D721Med (cell line): ENCODE results near the gene EVI5L.
"Not testable (repeated sequence)": the region's sequence is repeated elsewhere in the genome, so short reads cannot be mapped to it uniquely, and the experiment has no call there.

Experiments
- DNase-seq: peaks from one replicate; pipeline ENCODE4 v3.0.0; 2011; ENCODE audit warnings: low spot score; ENCODE audit not compliant: insufficient read length
- FAIRE-seq: peaks from 2 replicates; lab custom pipeline; 2011; peaks lifted over from hg19 to GRCh38; lab: Jason Lieb, UNC
- TF ChIP-seq, protein P1 (sequence below): IDR thresholded peaks from 2 replicates; pipeline ENCODE4 v1.5.1; 2012; ENCODE audit warnings: mild to moderate bottlenecking, control low read depth; ENCODE audit not compliant: insufficient read depth; ENCODE audit errors: missing control alignments

The EVI5L gene

DNA sequence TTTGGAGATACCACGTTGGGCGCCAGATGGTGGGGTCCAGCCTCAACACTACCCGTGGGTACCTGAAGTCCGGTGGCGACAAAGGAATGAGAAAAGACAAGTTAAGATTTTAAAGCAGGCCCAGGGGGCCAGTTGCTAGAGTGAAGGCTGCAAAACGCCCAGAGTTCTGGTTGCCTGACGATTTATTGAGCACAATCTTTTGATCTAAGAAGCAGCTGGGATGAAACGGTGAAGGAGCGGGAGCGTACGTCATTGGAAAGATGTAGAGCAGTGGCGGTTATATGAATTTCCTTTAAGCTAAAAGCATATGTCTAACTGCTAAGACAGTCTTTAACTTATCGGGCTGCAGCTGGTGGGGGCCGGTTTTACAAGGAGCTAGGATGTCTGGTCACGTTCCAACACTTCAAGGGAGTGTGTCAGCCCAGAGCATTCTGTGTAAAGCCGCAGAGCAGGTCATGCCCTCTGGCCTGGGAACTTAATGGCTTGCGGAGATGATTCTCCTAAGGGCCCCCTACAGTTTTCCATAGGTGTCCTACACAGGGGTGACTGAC is 28.9 kb upstream of the EVI5L start:
- no peak for FAIRE-seq
- TF ChIP-seq, protein P1, sequence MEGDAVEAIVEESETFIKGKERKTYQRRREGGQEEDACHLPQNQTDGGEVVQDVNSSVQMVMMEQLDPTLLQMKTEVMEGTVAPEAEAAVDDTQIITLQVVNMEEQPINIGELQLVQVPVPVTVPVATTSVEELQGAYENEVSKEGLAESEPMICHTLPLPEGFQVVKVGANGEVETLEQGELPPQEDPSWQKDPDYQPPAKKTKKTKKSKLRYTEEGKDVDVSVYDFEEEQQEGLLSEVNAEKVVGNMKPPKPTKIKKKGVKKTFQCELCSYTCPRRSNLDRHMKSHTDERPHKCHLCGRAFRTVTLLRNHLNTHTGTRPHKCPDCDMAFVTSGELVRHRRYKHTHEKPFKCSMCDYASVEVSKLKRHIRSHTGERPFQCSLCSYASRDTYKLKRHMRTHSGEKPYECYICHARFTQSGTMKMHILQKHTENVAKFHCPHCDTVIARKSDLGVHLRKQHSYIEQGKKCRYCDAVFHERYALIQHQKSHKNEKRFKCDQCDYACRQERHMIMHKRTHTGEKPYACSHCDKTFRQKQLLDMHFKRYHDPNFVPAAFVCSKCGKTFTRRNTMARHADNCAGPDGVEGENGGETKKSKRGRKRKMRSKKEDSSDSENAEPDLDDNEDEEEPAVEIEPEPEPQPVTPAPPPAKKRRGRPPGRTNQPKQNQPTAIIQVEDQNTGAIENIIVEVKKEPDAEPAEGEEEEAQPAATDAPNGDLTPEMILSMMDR = no peak
- no peak for DNase-seq

DNA sequence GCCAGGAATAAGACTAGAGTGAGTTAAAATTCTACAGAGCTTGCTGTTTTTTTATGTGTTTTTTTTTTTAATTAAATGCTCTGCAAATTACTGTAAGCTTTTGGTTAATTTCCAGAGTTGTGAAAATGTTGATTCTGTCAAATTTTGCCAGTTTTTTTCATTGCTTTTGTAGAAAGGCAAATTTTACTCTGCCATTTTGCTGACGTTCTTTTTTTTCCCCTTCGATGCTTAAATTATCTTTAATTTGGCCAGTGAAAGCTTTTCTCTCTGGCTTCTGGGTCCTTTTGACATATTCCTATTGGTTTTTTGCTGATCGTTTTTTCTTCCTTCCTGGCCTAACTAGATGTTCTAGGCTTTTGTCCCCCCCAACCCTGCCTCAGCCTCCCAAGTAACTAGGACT is 23.8 kb upstream of the EVI5L start:
- DNase-seq = no peak
- FAIRE-seq = no peak
- TF ChIP-seq, protein P1 = no peak

- DNase-seq = no peak
- no peak for FAIRE-seq
- TF ChIP-seq, protein P1 = no peak
Observed at GRCh38 chr19:7806876-7807275, 23.1 kb upstream of the EVI5L start.

DNA sequence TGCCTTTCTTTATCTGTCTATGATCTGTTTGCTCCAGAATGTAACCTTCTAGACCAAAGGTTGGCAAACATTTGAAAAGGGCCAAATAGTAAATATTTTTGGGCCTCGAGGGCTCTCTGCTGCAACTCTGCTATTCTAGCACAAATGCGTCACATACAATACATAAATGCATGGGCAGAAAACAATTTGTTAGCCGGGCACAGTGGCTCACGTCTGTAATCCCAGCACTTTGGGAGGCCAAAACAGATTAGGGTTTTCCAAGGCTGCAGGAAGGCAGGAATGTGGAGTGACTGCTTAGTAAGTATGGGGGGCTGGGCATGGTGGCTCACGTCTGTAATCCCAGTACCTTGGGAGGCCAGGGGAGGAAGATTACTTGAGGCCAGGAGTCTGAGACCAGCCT is 21.9 kb upstream of the EVI5L start:
- no peak for FAIRE-seq
- TF ChIP-seq, protein P1 = no peak
- no peak for DNase-seq

GRCh38 chr19:7811989-7812388 is 18.0 kb upstream of the EVI5L start:
- TF ChIP-seq, protein P1 = no peak
- DNase-seq (no peak), FAIRE-seq (no peak)

- FAIRE-seq = no peak
- no peak for DNase-seq
Observed at GRCh38 chr19:7815325-7815724, 14.7 kb upstream of the EVI5L start.

GRCh38 chr19:7816040-7816439 is 14.0 kb upstream of the EVI5L start:
- not testable (repeated sequence) for FAIRE-seq, DNase-seq

More at GRCh38 chr19:7815325-7815724, 14.7 kb upstream of the EVI5L start:
- TF ChIP-seq, protein P1 = no peak

DNA sequence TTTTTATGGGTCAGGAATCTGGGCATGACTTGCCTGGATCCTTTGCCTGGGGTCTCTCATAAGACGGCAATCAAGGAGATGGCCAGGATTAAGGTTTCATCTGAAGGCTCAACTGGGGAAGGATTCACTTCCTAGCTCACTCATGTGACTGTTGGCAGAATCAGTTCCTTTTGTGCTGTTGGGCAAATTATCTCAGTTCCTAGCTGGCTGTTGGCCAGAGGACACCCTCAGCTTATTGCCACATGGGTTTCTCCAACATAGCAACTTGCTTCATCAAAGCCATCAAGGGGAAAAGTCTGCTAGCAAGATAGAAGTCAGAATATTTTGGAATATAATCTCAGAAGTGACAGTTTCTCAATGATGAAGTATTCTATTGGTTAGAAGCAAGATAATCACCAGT is 12.2 kb upstream of the EVI5L start:
- TF ChIP-seq, protein P1 = no peak
- FAIRE-seq (no peak), DNase-seq (no peak)
